K562 (cell line): Measurements from ENCODE around the gene FDPS. TPM values are rescaled to one million over a fixed set of nuclear protein-coding genes. Genes with fewer than 3 reads are reported as not detected.

Experiments
- ATAC-seq: fragments of 200-7000 bp; cut with Tn5 transposase; 3 replicates; pipeline ENCODE4 v1.9.1; 2020; ENCODE audit warnings: moderate library complexity
- BruUV-seq: library from RNA; stranded (reverse); fragments of 400-500 nt; replicated peaks from 2 replicates; lab custom pipeline; 2021; lab: Mats Ljungman, UMichigan
- CTCF ChIA-PET: fragments of 300-600 bp; formaldehyde crosslinking; extraction: SDS; loops from one replicate; lab custom pipeline; 2021; ENCODE audit warnings: low intra/inter-chr PET ratio; lab: Yijun Ruan, JAX
- POLR2A ChIA-PET: fragments of 300-600, 350-650 bp; sonication (Branson Sonifier 250); formaldehyde crosslinking; extraction: SDS; loops from one replicate; lab custom pipeline; 2021; ENCODE audit warnings: antibody characterized with exemption, inconsistent platforms; lab: Yijun Ruan, JAX
- DNase-seq, 4 experiments: peaks; one replicate each; pipeline versions ENCODE4 v3.0.0 to v3.0.0-alpha.2; 2011 to 2018; ENCODE audit warnings: low spot score in 3 of 4, mixed read lengths in 3 of 4; ENCODE audit errors: extremely low read depth in 1 of 4
- FAIRE-seq: peaks from 2 replicates; lab custom pipeline; 2011; peaks lifted over from hg19 to GRCh38; lab: Jason Lieb, UNC
- H2AFZ ChIP-seq: 2 replicates; pipeline ENCODE4 v1.6.0; 2011; ENCODE audit warnings: low read depth, low read length, control low read depth, inconsistent platforms
- H3K27ac ChIP-seq: fragments of 200-600 bp; 3 replicates; pipeline ENCODE4 v1.8.0; 2011; ENCODE audit warnings: low read depth, mild to moderate bottlenecking, control low read depth, inconsistent platforms, low read length, moderate library complexity, mixed read lengths; ENCODE audit errors: extremely low read depth
- H3K27me3 ChIP-seq, 2 experiments: fragments of 300-600 bp in 1 of 2; 2 replicates in 1 of 2; 3 replicates in 1 of 2; pipeline versions ENCODE4 v1.6.0 to v1.8.0; 2011; ENCODE audit warnings: inconsistent platforms in 2 of 2, low read length in 2 of 2, mild to moderate bottlenecking in 1 of 2, mixed read lengths in 1 of 2, moderate library complexity in 1 of 2; ENCODE audit not compliant: control insufficient read depth in 2 of 2, insufficient read depth in 2 of 2
- H3K36me3 ChIP-seq: fragments of 300-600 bp; 3 replicates; pipeline ENCODE4 v1.8.0; 2011; ENCODE audit warnings: mild to moderate bottlenecking, low read length, inconsistent platforms; ENCODE audit not compliant: control insufficient read depth, insufficient read depth
- H3K4me1 ChIP-seq, 2 experiments: fragments of 200-600 bp in 1 of 2; replicated peaks in 1 of 2; 2 replicates in 1 of 2; 3 replicates in 1 of 2; pipeline versions ENCODE4 v1.5.1 to v1.8.0; 2011; ENCODE audit warnings: inconsistent platforms in 2 of 2, low read length in 2 of 2, mild to moderate bottlenecking in 1 of 2, mixed read lengths in 1 of 2, moderate library complexity in 1 of 2; ENCODE audit not compliant: control insufficient read depth in 2 of 2, insufficient read depth in 2 of 2
- H3K4me2 ChIP-seq: 2 replicates; pipeline ENCODE4 v1.6.1; 2011; ENCODE audit warnings: low read length, control low read depth, inconsistent platforms, mixed read lengths; ENCODE audit not compliant: insufficient read depth
- H3K4me3 ChIP-seq: fragments of 200-600 bp; sonication (generic), shearing (Covaris generic); 2 replicates; pipeline ENCODE4 v1.5.1; 2016; ENCODE audit warnings: control low read depth, inconsistent platforms
- H3K79me2 ChIP-seq: fragments of 200-600 bp; 3 replicates; pipeline ENCODE4 v1.8.0; 2011; ENCODE audit warnings: low read length, inconsistent platforms; ENCODE audit not compliant: control insufficient read depth, insufficient read depth
- H3K9ac ChIP-seq, 2 experiments: 2 replicates each; pipeline versions ENCODE4 v1.6.0 to v1.6.1; 2011; ENCODE audit warnings: low read depth in 2 of 2, low read length in 2 of 2, control low read depth in 1 of 2, inconsistent platforms in 1 of 2, mild to moderate bottlenecking in 1 of 2, mixed read lengths in 1 of 2; ENCODE audit not compliant: insufficient read depth in 1 of 2
- H3K9me1 ChIP-seq: one replicate; pipeline ENCODE4 v1.6.0; 2011; ENCODE audit warnings: inconsistent platforms, mild to moderate bottlenecking, low read length, moderate library complexity; ENCODE audit not compliant: control insufficient read depth, insufficient read depth
- H3K9me3 ChIP-seq: replicated peaks from 2 replicates; pipeline ENCODE4 v1.5.1; 2011; ENCODE audit warnings: low read depth, low read length, inconsistent platforms; ENCODE audit not compliant: control insufficient read depth, insufficient read depth
- H4K20me1 ChIP-seq: replicated peaks from 2 replicates; pipeline ENCODE4 v1.6.1; 2011; ENCODE audit warnings: low read length, inconsistent platforms, mixed read lengths; ENCODE audit not compliant: control insufficient read depth, insufficient read depth
- ATF7 ChIP-seq: fragments of 450-650 bp; IDR thresholded peaks from 2 replicates; pipeline ENCODE4 v1.7.1; 2014; ENCODE audit warnings: mild to moderate bottlenecking, moderate library complexity
- CEBPG ChIP-seq, 3 experiments: fragments of 200-800 bp in 1 of 3; sonication (Bioruptor generic) in 1 of 3; sonication (generic) in 1 of 3; formaldehyde crosslinking in 1 of 3; IDR thresholded peaks in 2 of 3; conservative IDR thresholded peaks in 1 of 3; 2 replicates each; pipeline versions ENCODE4 v1.6.1 to v1.8.0; 2016 to 2022; ENCODE audit warnings: missing compliant biosample characterization in 2 of 3, missing genetic modification characterization in 2 of 3, mild to moderate bottlenecking in 1 of 3, missing genetic modification reagents in 1 of 3
- ELK1 ChIP-seq: sonication (generic); formaldehyde crosslinking; IDR thresholded peaks from 2 replicates; pipeline ENCODE4 v1.8.1; 2022; ENCODE audit warnings: missing genetic modification reagents
- RBBP5 ChIP-seq: fragments of 200-600 bp; sonication (generic); IDR thresholded peaks from 2 replicates; pipeline ENCODE4 v1.6.1; 2012; ENCODE audit warnings: borderline replicate concordance, mild to moderate bottlenecking, low read length, control low read depth, inconsistent platforms; ENCODE audit not compliant: insufficient read depth, poor library complexity, severe bottlenecking
- SP1 ChIP-seq: sonication (generic); formaldehyde crosslinking; IDR thresholded peaks from 2 replicates; pipeline ENCODE4 v1.8.1; 2022; ENCODE audit warnings: mild to moderate bottlenecking, missing genetic modification reagents
- THRA ChIP-seq: fragments of 450-650 bp; IDR thresholded peaks from 2 replicates; pipeline ENCODE4 v1.6.1; 2017; ENCODE audit warnings: mild to moderate bottlenecking, moderate library complexity
- UBTF ChIP-seq, 2 experiments: IDR thresholded peaks; 2 replicates each; pipeline ENCODE4 v1.6.1; 2012; ENCODE audit warnings: improper control_type of control experiment in 2 of 2, low read depth in 2 of 2, low read length in 2 of 2, borderline replicate concordance in 1 of 2
- ZBED1 ChIP-seq: IDR thresholded peaks from 2 replicates; pipeline ENCODE4 v1.6.1; 2014
- ZBTB17 ChIP-seq: fragments of 450-650 bp; formaldehyde crosslinking; IDR thresholded peaks from 2 replicates; pipeline ENCODE4 v1.4.0; 2020; ENCODE audit warnings: mild to moderate bottlenecking
- ZBTB7A ChIP-seq: IDR thresholded peaks from 2 replicates; pipeline ENCODE4 v1.6.1; 2011; ENCODE audit warnings: low read depth, mild to moderate bottlenecking, low read length, moderate library complexity, borderline replicate concordance; ENCODE audit not compliant: control insufficient read depth
- WGBS: fragments of 100-300 bp; shearing (Covaris generic); methylation state at CpG from one replicate; pipeline ENCODE4 v1.1.6; 2016; ENCODE audit warnings: low coverage, mixed read lengths; ENCODE audit not compliant: insufficient coverage; ENCODE audit errors: missing lambda C conversion rate; 5-methylcytosine and 5-hydroxymethylcytosine counted together
- in situ Hi-C: fragments of 300-500 bp; cut with MboI; formaldehyde crosslinking; loops from 4 replicates; pipeline ENCODE4 v1.15.0; 2018; ENCODE audit warnings: inconsistent platforms, mixed read lengths
- intact Hi-C: fragments of 100-400 bp; cut with micrococcal nuclease; formaldehyde crosslinking; loops from 2 replicates; pipeline ENCODE4 v1.14.2; 2022
- polyA plus RNA-seq, 8 experiments: library from polyadenylated mRNA; depleted of rRNA in 4 of 8; stranded (reverse) in 5 of 8; unstranded in 3 of 8; fragments of >200 nt; fragmentation: Nextera tagmentation in 2 of 8; fragmentation: Illumina TruSeq in 1 of 8; extraction: Ambion mirVana in 2 of 8; extraction: Trizol in 1 of 8; gene quantifications; 2 replicates each; pipeline versions ENCODE4 v1.2.1 to v1.2.3, GENCODE V29; 2011 to 2014; ENCODE audit warnings: inconsistent platforms in 1 of 8, missing spikeins in 1 of 8
- total RNA-seq, 7 experiments: library from RNA; depleted of rRNA in 6 of 7; stranded (reverse); fragments of >200 nt in 6 of 7; fragmentation: Illumina TruSeq in 2 of 7; extraction: Trizol in 2 of 7; gene quantifications; 2 replicates each; pipeline versions ENCODE4 v1.2.1 to v1.2.3, GENCODE V29; 2011 to 2021; ENCODE audit warnings: low replicate concordance in 1 of 7
- TF ChIP-seq, protein P1 (sequence below): fragments of 150-350 bp; conservative IDR thresholded peaks from 2 replicates; pipeline ENCODE4 v1.6.1; 2014; ENCODE audit warnings: low read length

The FDPS gene
- total and polyA plus RNA-seq, 9 of the 15 experiments (the other 6 are each of a cell fraction or from before 2014, with no cell fraction given): 247 to 884 (median 360) TPM

DNA sequence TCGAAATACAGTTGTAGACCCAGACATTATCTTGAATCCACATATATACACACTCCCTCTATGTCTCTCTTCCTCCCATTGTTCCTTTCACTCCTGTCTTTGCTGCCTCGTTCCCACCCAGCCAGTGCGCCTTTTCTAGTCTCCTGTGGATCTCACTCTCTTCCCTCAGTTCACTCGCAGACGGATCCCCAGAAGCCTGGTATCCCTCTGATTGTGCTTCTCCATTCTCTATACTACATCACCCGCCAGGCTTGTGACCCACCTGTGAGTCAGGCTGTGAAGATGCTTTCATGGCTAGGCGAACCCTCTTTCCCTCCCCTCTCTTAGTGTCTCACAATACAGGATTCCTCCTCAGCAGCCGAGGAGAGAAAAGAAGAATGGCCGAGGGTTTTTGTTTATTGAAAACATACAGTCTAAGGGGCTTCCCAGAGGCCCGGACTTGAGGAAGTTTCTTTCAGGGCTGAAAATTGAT, 29.9 kb upstream of the FDPS start:
- Histone ChIP-seq H3K9ac (peak overlapping the region in 1 of 2 experiments; percentile 68; a peak in 1 of 4 replicates), H3K9me1 (no peaks in the 10 kb centered on the region), H3K27me3 (no peaks in the 10 kb centered on the region), H3K36me3 (peaks cover 4% of the 10 kb centered on the region; the same call in 2 of the 3 replicates), H3K27ac (no peak overlapping the region), H2AFZ (no peak overlapping the region), H3K4me1 (peaks cover 18 to 43% of the 10 kb centered on the region in 2 experiments; a peak in 4 of 5 replicates), H3K9me3 (no peaks in the 10 kb centered on the region), H4K20me1 (no peaks in the 10 kb centered on the region)
- 33% methylated on average over 10 of the region's 10 CpGs for WGBS
- ChIA-PET CTCF (interaction anchor here (0.6 to 1.1 kb wide), 2 partner anchors 28 to 37 kb away, joined by 4 to 5 read pairs; no protein-coding TSS in a partner anchor), POLR2A (interaction anchor here (0.6 to 1.0 kb wide), 4 partner anchors 17 to 94 kb away, joined by 3 read pairs; partner anchors contain the start of gene SCAMP3)
- intact Hi-C loops: no loop called here
- BruUV-seq: TSS peak; percentile 43
- no peak for FAIRE-seq
- no peak for ATAC-seq
- TF ChIP-seq SP1 (no peak), ELK1 (no peak), ZBTB17 (CRISPR knock-in tag) (no peak), RBBP5 (no peak), ZBED1 (no peak), UBTF (IDR thresholded peaks at IDR 0.05; ENCODE audit: borderline replicate concordance in 1 of 2, low read depth in 2 of 2, low read length in 2 of 2) (no peak), THRA (no peak), CEBPG (CRISPR knock-in tag; IDR thresholded peaks at IDR 0.05) (no peak), CEBPG (tag; conservative IDR thresholded peaks at IDR 0.05 in 1 of 2, IDR thresholded peaks at IDR 0.05 in 1 of 2) (no peak), ATF7 (no peak), ZBTB7A (no peak)
- TF ChIP-seq, protein P1, sequence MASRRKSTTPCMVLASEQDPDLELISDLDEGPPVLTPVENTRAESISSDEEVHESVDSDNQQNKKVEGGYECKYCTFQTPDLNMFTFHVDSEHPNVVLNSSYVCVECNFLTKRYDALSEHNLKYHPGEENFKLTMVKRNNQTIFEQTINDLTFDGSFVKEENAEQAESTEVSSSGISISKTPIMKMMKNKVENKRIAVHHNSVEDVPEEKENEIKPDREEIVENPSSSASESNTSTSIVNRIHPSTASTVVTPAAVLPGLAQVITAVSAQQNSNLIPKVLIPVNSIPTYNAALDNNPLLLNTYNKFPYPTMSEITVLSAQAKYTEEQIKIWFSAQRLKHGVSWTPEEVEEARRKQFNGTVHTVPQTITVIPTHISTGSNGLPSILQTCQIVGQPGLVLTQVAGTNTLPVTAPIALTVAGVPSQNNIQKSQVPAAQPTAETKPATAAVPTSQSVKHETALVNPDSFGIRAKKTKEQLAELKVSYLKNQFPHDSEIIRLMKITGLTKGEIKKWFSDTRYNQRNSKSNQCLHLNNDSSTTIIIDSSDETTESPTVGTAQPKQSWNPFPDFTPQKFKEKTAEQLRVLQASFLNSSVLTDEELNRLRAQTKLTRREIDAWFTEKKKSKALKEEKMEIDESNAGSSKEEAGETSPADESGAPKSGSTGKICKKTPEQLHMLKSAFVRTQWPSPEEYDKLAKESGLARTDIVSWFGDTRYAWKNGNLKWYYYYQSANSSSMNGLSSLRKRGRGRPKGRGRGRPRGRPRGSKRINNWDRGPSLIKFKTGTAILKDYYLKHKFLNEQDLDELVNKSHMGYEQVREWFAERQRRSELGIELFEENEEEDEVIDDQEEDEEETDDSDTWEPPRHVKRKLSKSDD: no peak
- TF ChIP-seq, all 486 proteins: peak for 0
- in situ Hi-C loops: no loop called here
- 0 out of 2 replicates have a peak overlapping the region, but pooled peaks have one; percentile 57 for H3K4me3 ChIP-seq
- H3K4me2 ChIP-seq: peak overlapping the region; percentile 80; the same call in 1 of the 2 replicates
- DNase-seq: no peak
- H3K79me2 ChIP-seq: peaks cover 2% of the 10 kb centered on the region
